Brain microvascular endothelial cell (primary cell): Measurements from ENCODE around the gene CD244.

Experiments used
- DNase-seq: peaks from one replicate; pipeline ENCODE4 v3.0.0-alpha.2; 2020
- H3K27ac ChIP-seq: fragments of 250-450 bp; sonication (Bioruptor Pico); 2 replicates; pipeline ENCODE4 v1.5.1; 2020; ENCODE audit warnings: mild to moderate bottlenecking, moderate library complexity
- H3K27me3 ChIP-seq: fragments of 250-450 bp; sonication (Bioruptor Pico); replicated peaks from 2 replicates; pipeline ENCODE4 v1.5.1; 2020; ENCODE audit warnings: mild to moderate bottlenecking
- H3K36me3 ChIP-seq: fragments of 250-450 bp; sonication (Bioruptor Pico); replicated peaks from 2 replicates; pipeline ENCODE4 v1.5.1; 2020; ENCODE audit warnings: mild to moderate bottlenecking
- H3K4me3 ChIP-seq: 2 replicates; pipeline ENCODE4 v1.5.1; 2011; ENCODE audit warnings: low read depth, mild to moderate bottlenecking, control low read depth, low read length, moderate library complexity
- in situ Hi-C: cut with HindIII; loops from 2 replicates; pipeline ENCODE4 v1.10.0; 2017; ENCODE audit warnings: low sequenced_read_pairs, low pct_ligation_motif_present
- TF ChIP-seq, protein P1 (sequence below): IDR thresholded peaks from 2 replicates; pipeline ENCODE4 v1.5.1; 2011; ENCODE audit warnings: low read depth, mild to moderate bottlenecking, moderate library complexity, low read length, control low read depth, inconsistent platforms; ENCODE audit errors: missing control alignments

CD244 gene, protein sequence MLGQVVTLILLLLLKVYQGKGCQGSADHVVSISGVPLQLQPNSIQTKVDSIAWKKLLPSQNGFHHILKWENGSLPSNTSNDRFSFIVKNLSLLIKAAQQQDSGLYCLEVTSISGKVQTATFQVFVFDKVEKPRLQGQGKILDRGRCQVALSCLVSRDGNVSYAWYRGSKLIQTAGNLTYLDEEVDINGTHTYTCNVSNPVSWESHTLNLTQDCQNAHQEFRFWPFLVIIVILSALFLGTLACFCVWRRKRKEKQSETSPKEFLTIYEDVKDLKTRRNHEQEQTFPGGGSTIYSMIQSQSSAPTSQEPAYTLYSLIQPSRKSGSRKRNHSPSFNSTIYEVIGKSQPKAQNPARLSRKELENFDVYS

DNA sequence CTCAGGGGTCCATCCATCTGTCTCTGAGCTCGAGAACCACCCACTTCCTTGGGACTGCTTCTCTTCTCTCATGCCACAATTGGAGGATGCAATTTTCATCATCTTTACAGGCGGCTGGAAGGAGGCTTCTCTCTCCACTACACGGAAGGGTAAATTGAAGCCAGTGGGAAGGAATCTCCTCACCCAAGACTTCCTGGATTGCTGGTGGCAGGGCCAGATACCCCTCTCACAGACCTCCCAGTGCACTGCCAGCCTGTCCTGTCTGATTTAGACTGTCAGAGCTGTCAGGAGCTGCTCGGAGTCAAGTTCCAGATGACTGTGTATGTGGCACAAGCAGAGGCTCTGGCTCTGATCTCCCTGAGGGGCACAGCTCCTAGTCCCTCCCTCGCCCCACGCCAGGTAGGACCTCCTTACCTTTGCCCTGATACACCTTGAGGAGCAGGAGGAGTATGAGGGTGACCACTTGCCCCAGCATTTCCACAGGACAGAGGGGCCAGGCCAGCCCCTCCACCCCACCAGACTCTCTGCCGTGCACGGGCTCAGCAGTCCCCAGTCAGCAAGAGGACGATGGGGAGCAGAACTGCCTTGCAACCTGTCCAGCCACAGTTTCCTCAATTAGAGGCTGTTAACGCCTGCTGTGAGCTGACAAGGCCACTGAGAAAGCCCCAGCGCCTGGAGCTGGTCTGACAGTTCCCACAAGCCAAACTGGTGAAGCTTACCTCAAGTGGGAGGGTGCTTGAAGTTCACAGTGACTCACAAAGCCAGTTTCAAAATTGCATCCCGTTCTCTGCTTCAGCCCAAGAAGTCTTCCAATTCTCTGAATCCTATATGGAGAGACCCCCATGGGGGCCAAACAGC, at the start of gene CD244:
TSS of gene CD244 (minus strand) at position 685 of the 858 bp plus-strand sequence. CDS start at position 475, 210 bp downstream.
- H3K27ac ChIP-seq, result no peak within 1 kb of the TSS
- no peaks in the 10 kb centered on the region for H3K36me3 ChIP-seq
- no peaks in the 10 kb centered on the region for H3K27me3 ChIP-seq
- DNase-seq, result no peak
- no peak within 1 kb of the TSS for H3K4me3 ChIP-seq
- TF ChIP-seq, protein P1, sequence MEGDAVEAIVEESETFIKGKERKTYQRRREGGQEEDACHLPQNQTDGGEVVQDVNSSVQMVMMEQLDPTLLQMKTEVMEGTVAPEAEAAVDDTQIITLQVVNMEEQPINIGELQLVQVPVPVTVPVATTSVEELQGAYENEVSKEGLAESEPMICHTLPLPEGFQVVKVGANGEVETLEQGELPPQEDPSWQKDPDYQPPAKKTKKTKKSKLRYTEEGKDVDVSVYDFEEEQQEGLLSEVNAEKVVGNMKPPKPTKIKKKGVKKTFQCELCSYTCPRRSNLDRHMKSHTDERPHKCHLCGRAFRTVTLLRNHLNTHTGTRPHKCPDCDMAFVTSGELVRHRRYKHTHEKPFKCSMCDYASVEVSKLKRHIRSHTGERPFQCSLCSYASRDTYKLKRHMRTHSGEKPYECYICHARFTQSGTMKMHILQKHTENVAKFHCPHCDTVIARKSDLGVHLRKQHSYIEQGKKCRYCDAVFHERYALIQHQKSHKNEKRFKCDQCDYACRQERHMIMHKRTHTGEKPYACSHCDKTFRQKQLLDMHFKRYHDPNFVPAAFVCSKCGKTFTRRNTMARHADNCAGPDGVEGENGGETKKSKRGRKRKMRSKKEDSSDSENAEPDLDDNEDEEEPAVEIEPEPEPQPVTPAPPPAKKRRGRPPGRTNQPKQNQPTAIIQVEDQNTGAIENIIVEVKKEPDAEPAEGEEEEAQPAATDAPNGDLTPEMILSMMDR, result no peak
- in situ Hi-C loops, result no loop called here

DNA sequence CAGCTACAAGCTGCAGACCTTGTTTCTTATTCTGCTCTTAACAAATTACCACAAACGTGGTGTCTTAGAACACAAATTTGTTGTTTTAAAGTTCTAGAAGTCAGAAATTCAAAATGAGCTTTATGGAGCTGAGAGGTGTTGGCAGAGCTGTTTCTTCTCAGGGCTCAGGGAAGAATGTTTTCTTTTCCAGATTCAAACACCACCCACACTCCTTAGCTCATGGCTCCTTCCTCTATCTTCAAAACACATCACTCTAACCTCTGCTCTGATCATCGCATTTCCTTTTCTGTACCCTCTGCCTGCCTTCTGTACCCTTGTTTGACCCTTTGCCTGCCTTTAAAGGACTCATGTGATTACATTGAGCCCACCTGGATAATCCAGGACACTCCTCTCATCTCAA, 49.2 kb upstream of the CD244 start:
- no peaks in the 10 kb centered on the region for H3K36me3 ChIP-seq
- TF ChIP-seq, protein P1, result no peak
- DNase-seq, result peak; percentile 11
- no peaks in the 10 kb centered on the region for H3K27me3 ChIP-seq
- H3K4me3 ChIP-seq, result no peak overlapping the region
- in situ Hi-C loops, result no loop called here
- H3K27ac ChIP-seq, result peak overlapping the region; percentile 41

DNA sequence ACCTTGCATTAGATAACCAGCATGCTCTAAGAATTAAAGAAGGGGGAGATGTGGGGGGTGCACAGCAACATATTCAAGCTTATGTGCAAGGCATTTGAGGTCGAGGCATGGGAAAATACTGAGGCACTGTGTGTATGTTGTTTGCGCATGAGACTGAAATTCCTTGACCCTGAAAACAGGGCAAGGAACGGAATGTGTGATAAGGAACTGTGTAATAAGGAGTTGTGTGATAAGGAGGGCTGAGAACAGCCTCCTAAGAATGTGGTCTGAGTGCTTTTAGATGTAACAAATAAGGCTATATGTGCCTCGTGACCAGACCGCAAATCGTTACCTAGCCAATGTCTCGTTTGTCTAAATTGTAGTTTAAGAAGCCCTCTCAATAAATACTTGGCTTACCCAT, 48.8 kb upstream of the CD244 start:
- in situ Hi-C loops, result no loop called here
- TF ChIP-seq, protein P1, result no peak
- no peaks in the 10 kb centered on the region for H3K36me3 ChIP-seq
- peak; percentile 81 for DNase-seq
- no peaks in the 10 kb centered on the region for H3K27me3 ChIP-seq
- H3K4me3 ChIP-seq, result no peak overlapping the region
- H3K27ac ChIP-seq, result peak overlapping the region; percentile 41

DNA sequence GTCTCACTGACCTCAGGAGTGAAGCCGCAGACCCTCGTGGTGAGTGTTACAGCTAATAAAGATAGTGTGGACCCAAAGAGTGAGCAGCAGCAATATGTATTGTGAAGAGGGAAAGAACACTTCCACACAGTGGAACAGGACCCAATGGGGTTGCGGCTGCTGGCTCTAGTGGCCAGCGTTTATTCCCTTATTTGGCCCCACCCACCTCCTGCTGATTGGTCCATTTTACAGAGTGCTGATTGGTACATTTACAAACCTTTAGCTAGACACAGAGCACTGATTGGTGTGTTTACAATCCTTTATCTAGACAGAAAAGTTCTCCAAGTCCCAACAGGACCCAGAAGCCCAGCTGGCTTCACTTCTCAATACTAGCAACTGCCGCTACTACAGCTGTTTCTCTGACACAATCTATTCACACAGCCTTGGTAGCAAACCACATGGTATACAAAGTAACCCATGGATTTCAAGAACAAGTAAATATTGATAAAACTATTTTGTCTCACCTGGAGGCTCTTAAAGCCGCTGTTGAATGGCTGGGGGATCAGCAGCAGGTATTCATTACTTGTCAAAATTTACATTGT, 47.6 kb upstream of the CD244 start:
- TF ChIP-seq, protein P1, result no peak
- no peak overlapping the region for H3K4me3 ChIP-seq
- in situ Hi-C loops, result no loop called here

DNA sequence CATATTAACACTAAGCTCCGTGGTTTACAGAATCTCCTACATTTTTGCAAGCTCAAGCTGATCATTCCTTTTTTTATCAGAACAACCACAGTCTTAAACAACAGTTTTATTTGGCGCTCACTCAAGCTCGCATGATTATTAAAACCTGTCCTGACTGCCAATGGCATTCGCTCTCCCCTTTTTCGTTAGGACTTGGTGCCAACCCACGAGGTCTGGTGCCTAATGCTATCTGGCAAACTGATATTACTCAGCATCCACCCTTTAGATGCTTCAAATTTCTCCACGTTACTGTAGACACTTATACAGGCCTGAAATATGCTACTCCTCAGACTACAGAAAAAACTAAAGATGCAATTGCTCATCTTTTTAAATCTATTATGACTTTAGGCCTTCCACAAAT, 45.3 kb upstream of the CD244 start:
- in situ Hi-C loops, result no loop called here
- Histone ChIP-seq H3K27ac (no peak overlapping the region), H3K4me3 (no peak overlapping the region), H3K27me3 (no peaks in the 10 kb centered on the region), H3K36me3 (no peaks in the 10 kb centered on the region)
- TF ChIP-seq, protein P1, result no peak
- peak; percentile 28 for DNase-seq

More for the DNA sequence above, 47.6 kb upstream of the CD244 start:
- H3K27ac ChIP-seq, result no peak overlapping the region
- no peaks in the 10 kb centered on the region for H3K36me3 ChIP-seq
- DNase-seq, result no peak
- H3K27me3 ChIP-seq, result no peaks in the 10 kb centered on the region
